Upper lobe of left lung (tissue), 6 donors: Measurements from ENCODE around the gene RTN4. TPM values are rescaled to one million over a fixed set of nuclear protein-coding genes. Genes with fewer than 3 reads are reported as not detected.

Experiments
- ATAC-seq, 2 donors: fragments of 200-7000 bp; cut with Tn5 transposase; one replicate each; pipeline ENCODE4 v1.9.1; 2022; ENCODE audit warnings: mild to moderate bottlenecking in 2 of 2, moderate library complexity in 2 of 2; ENCODE audit not compliant: low FRiP score in 2 of 2
- DNase-seq, 2 donors: peaks; one replicate each; pipeline ENCODE4 v3.0.0-alpha.2; 2019 to 2020
- H3K27ac ChIP-seq, 4 donors: fragments of 200-600 bp; sonication (generic); one replicate each; pipeline ENCODE4 v1.5.1; 2016 to 2019
- H3K27me3 ChIP-seq, 4 donors: fragments of 200-600 bp; sonication (generic); one replicate each; pipeline ENCODE4 v1.5.1; 2017 to 2019
- H3K36me3 ChIP-seq, 4 donors: fragments of 200-600 bp; sonication (generic); one replicate each; pipeline ENCODE4 v1.5.1; 2016 to 2019
- H3K4me1 ChIP-seq, 4 donors: fragments of 200-600 bp; sonication (generic); one replicate each; pipeline ENCODE4 v1.5.1; 2018 to 2019
- H3K4me3 ChIP-seq, 4 donors: fragments of 200-600 bp; sonication (generic); one replicate each; pipeline ENCODE4 v1.5.1; 2017 to 2019; ENCODE audit warnings: mild to moderate bottlenecking in 2 of 4, moderate library complexity in 1 of 4
- H3K9me3 ChIP-seq, 4 donors: fragments of 200-600 bp; sonication (generic); one replicate each; pipeline ENCODE4 v1.5.1; 2018 to 2019
- CTCF ChIP-seq, 6 experiments: fragments of 450-650 bp in 4 of 6; fragments of 200-600 bp in 2 of 6; sonication (generic) in 2 of 6; IDR thresholded peaks; one replicate each; pipeline ENCODE4 v1.5.1; 2016 to 2019; ENCODE audit warnings: antibody characterized with exemption in 6 of 6
- EP300 ChIP-seq, 4 donors: sonication (generic); formaldehyde crosslinking; IDR thresholded peaks; one replicate each; pipeline ENCODE4 v1.5.1; 2017; ENCODE audit warnings: antibody characterized with exemption in 4 of 4, control low read depth in 2 of 4
- POLR2A ChIP-seq, 4 donors: fragments of 450-650 bp; IDR thresholded peaks; one replicate each; pipeline ENCODE4 v1.5.1; 2016 to 2017; ENCODE audit warnings: antibody characterized with exemption in 4 of 4, mild to moderate bottlenecking in 2 of 4
- POLR2AphosphoS5 ChIP-seq, 2 donors: sonication (generic); formaldehyde crosslinking; IDR thresholded peaks; one replicate each; pipeline ENCODE4 v1.5.1; 2017; ENCODE audit warnings: antibody characterized with exemption in 2 of 2
- WGBS, 2 donors: methylation state at CpG; one replicate each; pipeline ENCODE4 v1.1.5; 2017 to 2018; 5-methylcytosine and 5-hydroxymethylcytosine counted together
- total RNA-seq, 6 donors: library from RNA; depleted of rRNA in 4 of 6; stranded (reverse); fragments of >200 nt in 4 of 6; gene quantifications; one replicate each; pipeline versions ENCODE4 v1.1.0 to v1.2.1, GENCODE V29; 2016 to 2021
- donor health status: DM: no; HTN: no; CAD: no; lungs with moderate emphysema.
- donor health status: DM: no; HTN: yes; CAD: no; lungs with severe emphysema.

Gene RTN4
- total RNA-seq, 6 donors from 2014 or later = 128 to 345 (median 233) TPM

- WGBS, 2 donors = 38 to 78% methylated on average over 4 of the region's 4 CpGs
- Histone ChIP-seq H3K27ac (peak overlapping the region in 2 of 4 donors; percentile 26 to 46), H3K4me3 (no peak overlapping the region), H3K4me1 (peaks cover 6 to 38% (median 12%) of the 10 kb centered on the region in 4 donors), H3K9me3 (no peaks in the 10 kb centered on the region), H3K36me3 (peaks cover 0 to 38% (median 5%) of the 10 kb centered on the region in 4 donors), H3K27me3 (no peaks in the 10 kb centered on the region)
- no peak for DNase-seq
- ATAC-seq = peak in 1 of 2 donors; percentile 37
- TF ChIP-seq POLR2A (IDR thresholded peaks at IDR 0.05) (no peak), EP300 (IDR thresholded peaks at IDR 0.05) (no peak), POLR2AphosphoS5 (IDR thresholded peaks at IDR 0.05) (no peak), CTCF (IDR thresholded peaks at IDR 0.05) (no peak)
Observed at GRCh38 chr2:54969295-54969939, 80.8 kb downstream of the RTN4 start.

DNA sequence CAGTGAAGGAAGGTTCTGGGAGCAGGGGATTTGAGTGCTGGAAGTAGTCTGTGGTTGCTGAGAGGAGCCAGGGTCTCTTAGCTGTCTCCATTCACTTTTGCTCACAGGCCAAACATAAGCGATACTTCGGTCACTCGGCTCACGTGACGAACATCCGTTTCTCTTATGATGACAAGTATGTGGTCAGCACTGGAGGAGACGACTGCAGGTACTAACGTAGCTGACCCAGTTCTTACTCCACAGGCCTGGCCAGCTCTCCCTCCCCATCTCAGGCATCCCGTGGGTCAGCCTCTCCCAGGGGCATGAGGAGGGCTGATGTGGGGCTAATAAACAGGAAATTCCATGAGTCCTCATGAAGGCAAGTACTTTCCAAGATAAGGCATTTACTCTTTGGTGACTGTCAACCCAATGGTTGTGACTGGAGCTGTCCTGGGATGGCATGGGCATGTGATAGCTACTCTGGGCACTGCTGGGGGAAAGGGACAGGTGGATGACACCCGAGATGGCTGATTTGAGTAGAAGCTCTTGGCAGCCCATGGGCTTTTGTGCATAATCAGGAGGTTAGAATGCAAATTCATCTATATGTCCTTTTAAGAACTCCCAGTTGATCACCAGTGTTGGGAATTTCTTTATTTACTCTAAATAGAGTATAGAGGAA, 81.6 kb downstream of the RTN4 start:
- no peak overlapping the region for H3K27ac ChIP-seq
- 89 to 95% methylated on average over 7 to 10 of the region's 10 CpGs for WGBS, 2 donors
- TF ChIP-seq EP300 (IDR thresholded peaks at IDR 0.05) = no peak
- no peak for TF ChIP-seq CTCF (IDR thresholded peaks at IDR 0.05)
- TF ChIP-seq POLR2AphosphoS5 (IDR thresholded peaks at IDR 0.05) = no peak
- no peak for TF ChIP-seq POLR2A (IDR thresholded peaks at IDR 0.05)
- H3K4me3 ChIP-seq = no peak overlapping the region
- H3K27me3 ChIP-seq = no peaks in the 10 kb centered on the region
- peaks cover 6 to 38% (median 14%) of the 10 kb centered on the region in 4 donors for H3K4me1 ChIP-seq
- DNase-seq = no peak
- H3K9me3 ChIP-seq = no peaks in the 10 kb centered on the region
- no peak for ATAC-seq
- peaks cover 0 to 34% (median 5%) of the 10 kb centered on the region in 4 donors for H3K36me3 ChIP-seq

GRCh38 chr2:54967759-54968365, 82.4 kb downstream of the RTN4 start:
- peaks cover 6 to 39% (median 16%) of the 10 kb centered on the region in 4 donors for H3K4me1 ChIP-seq
- TF ChIP-seq EP300 (IDR thresholded peaks at IDR 0.05) (no peak), POLR2AphosphoS5 (IDR thresholded peaks at IDR 0.05) (no peak), POLR2A (IDR thresholded peaks at IDR 0.05) (no peak), CTCF (IDR thresholded peaks at IDR 0.05) (no peak)
- DNase-seq = no peak
- no peak for ATAC-seq
- no peak overlapping the region for H3K27ac ChIP-seq
- no peak overlapping the region for H3K4me3 ChIP-seq
- H3K36me3 ChIP-seq = peaks cover 0 to 27% (median 4%) of the 10 kb centered on the region in 4 donors
- 96% methylated on average over 18 of the region's 18 CpGs for WGBS, 2 donors
- no peaks in the 10 kb centered on the region for H3K27me3 ChIP-seq
- H3K9me3 ChIP-seq = no peaks in the 10 kb centered on the region

GRCh38 chr2:54967269-54967668, 83.0 kb downstream of the RTN4 start:
- Histone ChIP-seq H3K27ac (no peak overlapping the region), H3K27me3 (no peaks in the 10 kb centered on the region), H3K4me1 (peaks cover 6 to 45% (median 18%) of the 10 kb centered on the region in 4 donors), H3K4me3 (no peak overlapping the region), H3K36me3 (peaks cover 0 to 26% (median 4%) of the 10 kb centered on the region in 4 donors), H3K9me3 (no peaks in the 10 kb centered on the region)
- 86 to 89% methylated on average over 4 of the region's 4 CpGs for WGBS, 2 donors
- no peak for DNase-seq
- no peak for ATAC-seq
- TF ChIP-seq EP300 (IDR thresholded peaks at IDR 0.05) (no peak), POLR2A (IDR thresholded peaks at IDR 0.05) (no peak)

GRCh38 chr2:54966837-54967236, 83.4 kb downstream of the RTN4 start:
- ATAC-seq = no peak
- TF ChIP-seq POLR2A (IDR thresholded peaks at IDR 0.05) (no peak), EP300 (IDR thresholded peaks at IDR 0.05) (no peak), CTCF (IDR thresholded peaks at IDR 0.05) (no peak)
- Histone ChIP-seq H3K27me3 (no peaks in the 10 kb centered on the region), H3K4me1 (peaks cover 6 to 45% (median 18%) of the 10 kb centered on the region in 4 donors), H3K4me3 (no peak overlapping the region), H3K36me3 (peaks cover 0 to 26% (median 4%) of the 10 kb centered on the region in 4 donors), H3K9me3 (no peaks in the 10 kb centered on the region), H3K27ac (no peak overlapping the region)
- DNase-seq = no peak
- WGBS, 2 donors = 89 to 97% methylated on average over 3 of the region's 3 CpGs
